OCI-LY1 (cell line): ENCODE data around the gene ATIC.

Source experiments
- CTCF ChIP-seq: fragments of 200-600 bp; sonication (generic), shearing (Covaris generic); IDR thresholded peaks from 2 replicates; pipeline ENCODE4 v1.5.1; 2017; ENCODE audit warnings: mild to moderate bottlenecking, antibody characterized with exemption, low read length, moderate library complexity, mixed read lengths
- EZH2 ChIP-seq: fragments of 200-600 bp; sonication (generic), shearing (Covaris generic); IDR thresholded peaks from 2 replicates; pipeline ENCODE4 v1.8.0; 2017; ENCODE audit warnings: borderline replicate concordance, mixed run types, mild to moderate bottlenecking, antibody characterized with exemption, low read length, moderate library complexity, mixed read lengths

GRCh38 chr2:215311625-215312396, at the start of gene ATIC:
- TF ChIP-seq CTCF (no peak), EZH2 (no peak)
